ENCODE measurements around the gene YARS1. TPM values are rescaled to one million over a fixed set of nuclear protein-coding genes. Genes with fewer than 3 reads are reported as not detected.

The YARS1 gene
- total RNA-seq, 4 donors from 2014 or later: 36.6 to 67.7 (median 42.4) TPM

GRCh38 chr1:32744071-32744425, 73.1 kb downstream of the YARS1 start:
- TF ChIP-seq CTCF (IDR thresholded peaks at IDR 0.05; ENCODE audit: low read depth): no peak

GRCh38 chr1:32743380-32744070, 73.6 kb downstream of the YARS1 start:
- no peak for TF ChIP-seq CTCF (IDR thresholded peaks at IDR 0.05; ENCODE audit: low read depth)

- TF ChIP-seq CTCF (IDR thresholded peaks at IDR 0.05; ENCODE audit: low read depth): no peak
Measured at GRCh38 chr1:32742956-32743355, 74.2 kb downstream of the YARS1 start.

- TF ChIP-seq CTCF (IDR thresholded peaks at IDR 0.05; ENCODE audit: low read depth): no peak
Measured at GRCh38 chr1:32742199-32742947, 74.8 kb downstream of the YARS1 start.

- TF ChIP-seq CTCF (IDR thresholded peaks at IDR 0.05; ENCODE audit: low read depth): no peak
Measured at GRCh38 chr1:32741413-32742198, 75.6 kb downstream of the YARS1 start.

- TF ChIP-seq CTCF (IDR thresholded peaks at IDR 0.05; ENCODE audit: low read depth): no peak
Measured at GRCh38 chr1:32741059-32741412, 76.1 kb downstream of the YARS1 start.

All from subcutaneous adipose tissue (tissue), 4 donors.